Natural killer cell (primary cell): ENCODE measurements around the gene DPY19L1. TPM values are rescaled to one million over a fixed set of nuclear protein-coding genes. Genes with fewer than 3 reads are reported as not detected.
A peak's percentile ranks its signal among the peaks of the same experiment; 100 is the strongest.
"Not testable (repeated sequence)": the region's sequence is repeated elsewhere in the genome, so short reads cannot be mapped to it uniquely, and the experiment has no call there.

ENCODE experiments used
- ATAC-seq, 3 donors: fragments of 150-1000 bp in 2 of 3; fragments of 200-7000 bp in 1 of 3; cut with Tn5 transposase; 1 replicate in 1 of 3; 2 replicates in 2 of 3; pipeline ENCODE4 v1.10.0; 2021; ENCODE audit warnings: mild to moderate bottlenecking in 2 of 3, moderate library complexity in 2 of 3
- DNase-seq, 2 donors: peaks; one replicate each; pipeline versions ENCODE4 v3.0.0 to v3.0.0-alpha.2; 2013 to 2021; ENCODE audit warnings: mixed read lengths in 1 of 2
- H3K27ac ChIP-seq: one replicate; pipeline ENCODE4 v1.5.1; 2013; ENCODE audit warnings: mild to moderate bottlenecking, low read length
- H3K27me3 ChIP-seq: one replicate; pipeline ENCODE4 v1.6.1; 2013; ENCODE audit warnings: low read length; ENCODE audit not compliant: control insufficient read depth, insufficient read depth
- H3K36me3 ChIP-seq: one replicate; pipeline ENCODE4 v1.6.1; 2013; ENCODE audit warnings: low read length; ENCODE audit not compliant: control insufficient read depth, insufficient read depth
- H3K4me1 ChIP-seq: one replicate; pipeline ENCODE4 v1.6.1; 2013; ENCODE audit warnings: low read length; ENCODE audit not compliant: control insufficient read depth, insufficient read depth
- H3K4me3 ChIP-seq: one replicate; pipeline ENCODE4 v1.5.1; 2013; ENCODE audit warnings: low read length
- H3K9me3 ChIP-seq: one replicate; pipeline ENCODE4 v1.6.1; 2013; ENCODE audit warnings: low read length; ENCODE audit not compliant: control insufficient read depth, insufficient read depth
- H3K27ac Mint-ChIP-seq, 2 donors: one replicate each; pipeline ENCODE4 v1.8.0; 2022; ENCODE audit warnings: mild to moderate bottlenecking in 2 of 2, mixed read lengths in 2 of 2, moderate library complexity in 1 of 2
- H3K27me3 Mint-ChIP-seq, 2 donors: one replicate each; pipeline ENCODE4 v1.8.0; 2022; ENCODE audit warnings: low read depth in 2 of 2, mixed read lengths in 2 of 2
- H3K36me3 Mint-ChIP-seq: one replicate; pipeline ENCODE4 v1.8.0; 2022; ENCODE audit warnings: mixed read lengths
- H3K4me1 Mint-ChIP-seq, 2 donors: one replicate each; pipeline ENCODE4 v1.8.0; 2022; ENCODE audit warnings: mixed read lengths in 2 of 2
- H3K4me3 Mint-ChIP-seq: one replicate; pipeline ENCODE4 v1.8.0; 2022; ENCODE audit warnings: mild to moderate bottlenecking, moderate library complexity, mixed read lengths
- H3K9me3 Mint-ChIP-seq, 2 donors: one replicate each; pipeline ENCODE4 v1.8.0; 2022; ENCODE audit warnings: mixed read lengths in 2 of 2
- CTCF ChIP-seq: fragments of 200-600 bp; IDR thresholded peaks from one replicate; pipeline ENCODE4 v1.8.0; 2022; ENCODE audit warnings: antibody characterized with exemption
- WGBS: methylation state at CpG from one replicate; pipeline ENCODE4 v1.1.7; 2013; ENCODE audit warnings: missing lambda C conversion rate; ENCODE audit not compliant: insufficient coverage; 5-methylcytosine and 5-hydroxymethylcytosine counted together
- intact Hi-C: fragments of 100-400 bp; cut with micrococcal nuclease; formaldehyde crosslinking; loops from one replicate; pipeline ENCODE4 v1.14.2; 2022
- total RNA-seq, 4 donors: library from RNA; stranded (reverse); fragments of 120-200 nt in 1 of 4; gene quantifications; one replicate each; pipeline versions ENCODE4 v1.2.3 to v1.2.4, GENCODE V29; 2013 to 2022

Gene DPY19L1
- total RNA-seq, 3 donors from 2014 or later (not counting 1 experiment from before 2014, with no cell fraction given): 13.9 to 25.1 (median 21.7) TPM

DNA sequence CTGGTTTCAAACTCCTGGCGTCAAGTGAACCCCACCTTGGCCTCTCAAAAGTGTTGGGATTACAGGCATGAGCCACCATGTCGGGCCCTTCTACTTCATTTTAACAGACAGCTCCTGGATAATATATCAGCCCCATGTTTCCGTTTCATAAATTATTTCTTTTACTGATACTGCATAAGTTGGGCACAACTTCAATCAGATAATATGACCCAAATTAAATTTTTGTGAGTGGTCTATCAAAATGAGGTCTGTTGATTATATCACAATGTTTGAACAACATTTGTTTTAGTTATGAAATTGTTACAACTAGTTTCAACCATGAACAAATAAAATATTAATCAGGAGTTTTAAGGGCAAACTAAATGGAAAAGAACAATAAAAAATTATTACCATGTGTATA, 70.8 kb downstream of the DPY19L1 start:
- WGBS: 97% methylated on average over 2 of the region's 3 CpGs
- intact Hi-C loops: not testable (repeated sequence)

DNA sequence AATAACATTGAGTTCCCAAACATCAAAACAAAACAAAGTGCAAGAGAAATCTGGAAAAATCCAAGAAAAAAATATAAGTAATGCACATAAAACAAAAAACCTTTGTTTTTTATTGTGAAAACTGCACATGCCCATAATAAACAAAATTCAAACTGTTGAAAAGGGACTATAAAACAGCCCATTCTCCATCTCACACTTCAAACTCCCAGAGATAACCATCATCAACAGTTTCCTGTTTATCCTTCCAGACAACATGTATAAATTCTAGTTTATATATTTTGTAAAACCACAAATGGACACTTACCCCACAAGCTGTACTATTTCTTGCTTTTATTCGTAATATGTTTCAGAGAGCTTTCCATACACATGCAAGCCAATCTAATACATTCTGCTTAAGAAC, 79.3 kb downstream of the DPY19L1 start:
- peak overlapping the region in 1 of 2 donors; percentile 59 for H3K27ac Mint-ChIP-seq
- TF ChIP-seq CTCF: no peak
- Histone ChIP-seq H3K27ac (no peak overlapping the region), H3K36me3 (no peaks in the 10 kb centered on the region), H3K4me1 (no peaks in the 10 kb centered on the region), H3K9me3 (no peaks in the 10 kb centered on the region), H3K27me3 (no peaks in the 10 kb centered on the region), H3K4me3 (no peak overlapping the region)
- no peak overlapping the region for H3K4me3 Mint-ChIP-seq
- intact Hi-C loops: no loop called here
- H3K4me1 Mint-ChIP-seq: peaks cover 12 to 20% of the 10 kb centered on the region in 2 donors
- no peaks in the 10 kb centered on the region for H3K9me3 Mint-ChIP-seq
- H3K27me3 Mint-ChIP-seq: no peaks in the 10 kb centered on the region
- H3K36me3 Mint-ChIP-seq: no peaks in the 10 kb centered on the region
- ATAC-seq (no peak), DNase-seq (no peak)
- no CpG with 5 or more reads among the region's 1 CpG for WGBS

More for the DNA sequence above, 70.8 kb downstream of the DPY19L1 start:
- not testable (repeated sequence) for H3K9me3 ChIP-seq, H3K27me3 ChIP-seq, H3K36me3 ChIP-seq, H3K9me3 Mint-ChIP-seq, H3K4me3 Mint-ChIP-seq, H3K36me3 Mint-ChIP-seq, H3K27ac Mint-ChIP-seq, DNase-seq, H3K4me1 ChIP-seq, H3K27me3 Mint-ChIP-seq, H3K27ac ChIP-seq, ATAC-seq, H3K4me1 Mint-ChIP-seq, H3K4me3 ChIP-seq

DNA sequence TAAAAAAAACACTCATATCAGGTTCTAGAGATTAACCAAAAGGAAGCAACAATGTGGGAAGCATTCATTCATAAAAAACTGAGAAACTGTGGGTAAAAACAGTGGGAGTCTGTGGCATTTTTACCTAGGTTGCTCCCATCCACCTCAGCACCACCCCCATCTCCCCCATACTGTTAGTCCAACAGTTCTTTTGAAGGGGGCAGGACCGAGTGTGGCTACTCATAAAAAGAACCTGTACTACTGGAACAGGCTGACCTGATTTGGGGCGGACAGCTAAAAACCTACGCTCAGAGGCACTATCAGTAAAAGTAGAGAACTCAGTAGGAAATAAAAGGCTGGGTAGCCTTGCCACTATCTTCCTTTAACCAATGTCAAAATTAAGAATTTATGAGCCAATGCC, 84.5 kb downstream of the DPY19L1 start:
- ATAC-seq (no peak), DNase-seq (no peak)
- no peak overlapping the region for H3K27ac ChIP-seq
- H3K4me1 Mint-ChIP-seq: peaks cover 0 to 7% of the 10 kb centered on the region in 2 donors
- H3K4me3 Mint-ChIP-seq: no peak overlapping the region
- no peaks in the 10 kb centered on the region for H3K9me3 Mint-ChIP-seq
- no peaks in the 10 kb centered on the region for H3K36me3 Mint-ChIP-seq
- H3K27me3 ChIP-seq: no peaks in the 10 kb centered on the region
- intact Hi-C loops: no loop called here
- no peak overlapping the region for H3K4me3 ChIP-seq
- H3K36me3 ChIP-seq: no peaks in the 10 kb centered on the region
- WGBS: 94% methylated on average over 3 of the region's 3 CpGs
- no peak overlapping the region for H3K27ac Mint-ChIP-seq
- TF ChIP-seq CTCF: no peak
- H3K9me3 ChIP-seq: no peaks in the 10 kb centered on the region
- H3K27me3 Mint-ChIP-seq: no peaks in the 10 kb centered on the region
- H3K4me1 ChIP-seq: no peaks in the 10 kb centered on the region

- Histone ChIP-seq H3K4me3 (no peak overlapping the region), H3K27me3 (no peaks in the 10 kb centered on the region), H3K4me1 (no peaks in the 10 kb centered on the region), H3K36me3 (no peaks in the 10 kb centered on the region), H3K27ac (no peak overlapping the region), H3K9me3 (no peaks in the 10 kb centered on the region)
- DNase-seq (no peak), ATAC-seq (no peak)
- Mint-ChIP-seq H3K4me1 (no peaks in the 10 kb centered on the region), H3K27ac (no peak overlapping the region), H3K4me3 (no peak overlapping the region), H3K27me3 (no peaks in the 10 kb centered on the region), H3K36me3 (no peaks in the 10 kb centered on the region), H3K9me3 (no peaks in the 10 kb centered on the region)
- intact Hi-C loops: no loop called here
- TF ChIP-seq CTCF: no peak
These were observed 87.9 kb downstream of the DPY19L1 start for GRCh38 chr7:34949361-34949760.

- H3K36me3 Mint-ChIP-seq, ATAC-seq, H3K9me3 ChIP-seq, H3K4me3 ChIP-seq, H3K27ac ChIP-seq, H3K27ac Mint-ChIP-seq, H3K4me3 Mint-ChIP-seq, H3K4me1 ChIP-seq, H3K27me3 Mint-ChIP-seq, DNase-seq, intact Hi-C loops, H3K27me3 ChIP-seq, H3K36me3 ChIP-seq, H3K4me1 Mint-ChIP-seq, H3K9me3 Mint-ChIP-seq: not testable (repeated sequence)
- WGBS: no CpG with 5 or more reads among the region's 2 CpGs
These were observed 89.9 kb downstream of the DPY19L1 start for GRCh38 chr7:34947427-34947826.
